Loucy (cell line): ENCODE data around the gene SLITRK4.

Experiments used
- EZH2phosphoT487 ChIP-seq: fragments of 200-600 bp; IDR thresholded peaks from 2 replicates; pipeline ENCODE4 v1.6.1; 2018; ENCODE audit warnings: antibody characterized with exemption, mild to moderate bottlenecking, moderate library complexity, borderline replicate concordance
- TF ChIP-seq, protein P1 (sequence below): fragments of 200-600 bp; sonication (generic); conservative IDR thresholded peaks from 2 replicates; pipeline ENCODE4 v1.5.1; 2014; ENCODE audit warnings: mild to moderate bottlenecking, antibody characterized with exemption, low read length

DNA sequence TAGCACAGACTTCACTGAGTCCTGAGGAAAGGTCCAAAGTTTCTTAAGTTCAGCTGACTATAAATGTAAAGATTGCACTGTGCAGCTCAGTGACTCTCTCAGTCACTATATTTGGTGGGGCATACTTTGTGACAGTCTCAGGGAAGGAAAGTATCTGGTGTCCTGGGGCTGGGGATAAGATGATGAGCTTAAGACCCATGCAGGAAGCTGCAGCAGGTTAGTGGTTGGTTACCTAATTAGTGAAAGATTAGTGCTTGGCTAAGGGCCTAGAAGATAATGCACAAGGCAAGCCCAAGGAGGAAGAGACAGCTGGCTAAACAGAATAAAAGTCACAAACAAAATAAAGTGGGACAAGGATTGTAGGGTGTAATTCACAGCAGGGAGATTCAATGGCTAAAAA, 25.4 kb upstream of the SLITRK4 start:
- TF ChIP-seq, protein P1, sequence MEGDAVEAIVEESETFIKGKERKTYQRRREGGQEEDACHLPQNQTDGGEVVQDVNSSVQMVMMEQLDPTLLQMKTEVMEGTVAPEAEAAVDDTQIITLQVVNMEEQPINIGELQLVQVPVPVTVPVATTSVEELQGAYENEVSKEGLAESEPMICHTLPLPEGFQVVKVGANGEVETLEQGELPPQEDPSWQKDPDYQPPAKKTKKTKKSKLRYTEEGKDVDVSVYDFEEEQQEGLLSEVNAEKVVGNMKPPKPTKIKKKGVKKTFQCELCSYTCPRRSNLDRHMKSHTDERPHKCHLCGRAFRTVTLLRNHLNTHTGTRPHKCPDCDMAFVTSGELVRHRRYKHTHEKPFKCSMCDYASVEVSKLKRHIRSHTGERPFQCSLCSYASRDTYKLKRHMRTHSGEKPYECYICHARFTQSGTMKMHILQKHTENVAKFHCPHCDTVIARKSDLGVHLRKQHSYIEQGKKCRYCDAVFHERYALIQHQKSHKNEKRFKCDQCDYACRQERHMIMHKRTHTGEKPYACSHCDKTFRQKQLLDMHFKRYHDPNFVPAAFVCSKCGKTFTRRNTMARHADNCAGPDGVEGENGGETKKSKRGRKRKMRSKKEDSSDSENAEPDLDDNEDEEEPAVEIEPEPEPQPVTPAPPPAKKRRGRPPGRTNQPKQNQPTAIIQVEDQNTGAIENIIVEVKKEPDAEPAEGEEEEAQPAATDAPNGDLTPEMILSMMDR, result no peak
- TF ChIP-seq EZH2phosphoT487, result no peak
